ENCODE results near the gene TEX2. TPM values are rescaled to one million over a fixed set of nuclear protein-coding genes. Genes with fewer than 3 reads are reported as not detected.

Gene TEX2
- total and polyA plus RNA-seq, 2 donors (not counting 3 experiments of a cell fraction or from before 2014, with no cell fraction given), result 13.3 to 25.8 TPM

DNA sequence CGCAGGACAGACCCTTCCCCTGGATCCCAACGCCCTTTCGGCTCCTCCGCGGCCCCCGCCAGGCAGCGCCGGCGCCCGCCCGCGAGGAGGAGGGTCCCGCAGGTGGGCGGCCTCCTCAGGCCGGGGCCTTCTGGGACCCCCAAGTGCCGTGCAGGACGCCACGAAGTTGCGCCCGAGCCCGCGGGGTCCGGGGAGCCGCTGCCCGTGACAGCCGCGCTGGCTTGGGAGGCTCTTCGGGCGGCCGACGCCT, 133.6 kb downstream of the TEX2 start:
- Histone ChIP-seq H3K4me1 (ENCODE audit: control insufficient read depth, extremely low read depth, insufficient read depth, low read length) (peaks cover 23% of the 10 kb centered on the region), H4K20me1 (replicated peaks; ENCODE audit: control insufficient read depth, extremely low read depth, insufficient read depth, low read length) (no peaks in the 10 kb centered on the region), H3K9me1 (replicated peaks; ENCODE audit: control insufficient read depth, extremely low read depth, insufficient read depth, low read length) (no peaks in the 10 kb centered on the region), H3K36me3 (ENCODE audit: control insufficient read depth in 2 of 2, extremely low read depth in 1 of 2, insufficient read depth in 2 of 2, low read length in 2 of 2) (no peaks in the 10 kb centered on the region), H3K4me3 (replicated peaks in 1 of 3; ENCODE audit: insufficient read depth in 1 of 3, low read depth in 1 of 3, low read length in 3 of 3) (peak overlapping the region; percentile 68 to 92 (median 73)), H3K4me2 (ENCODE audit: insufficient read depth, low read length) (peak overlapping the region; percentile 80), H3K9ac (replicated peaks; ENCODE audit: extremely low read depth, insufficient read depth, low read length) (peak overlapping the region; percentile 84), H3K27me3 (ENCODE audit: control insufficient read depth in 2 of 2, insufficient read depth in 2 of 2, low read length in 2 of 2) (no peaks in the 10 kb centered on the region), H2AFZ (ENCODE audit: low read depth, low read length) (peak overlapping the region; percentile 52), H3K79me2 (ENCODE audit: control insufficient read depth, insufficient read depth, low read length) (peaks cover 32% of the 10 kb centered on the region), H3K9me3 (replicated peaks; ENCODE audit: control insufficient read depth, insufficient read depth, low read length) (no peaks in the 10 kb centered on the region), H3K27ac (ENCODE audit: insufficient read depth, low read depth, low read length) (peak overlapping the region; percentile 67)
- BruUV-seq (replicated peaks), result no TSS peak
- no peak for FAIRE-seq
- TF ChIP-seq GATA2 (IDR thresholded peaks at IDR 0.05; ENCODE audit: insufficient read depth, insufficient read length, low read depth, low read length), result no peak
- TF ChIP-seq POLR2AphosphoS5 (IDR thresholded peaks at IDR 0.05; ENCODE audit: insufficient read depth, low read depth, low read length), result no peak
- TF ChIP-seq, protein P1, sequence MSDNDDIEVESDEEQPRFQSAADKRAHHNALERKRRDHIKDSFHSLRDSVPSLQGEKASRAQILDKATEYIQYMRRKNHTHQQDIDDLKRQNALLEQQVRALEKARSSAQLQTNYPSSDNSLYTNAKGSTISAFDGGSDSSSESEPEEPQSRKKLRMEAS (IDR thresholded peaks at IDR 0.05; ENCODE audit: insufficient read depth, insufficient read length), result no peak
- no peak for TF ChIP-seq FOS (IDR thresholded peaks at IDR 0.05; ENCODE audit: borderline replicate concordance, insufficient read depth, low read length)
- no peak for TF ChIP-seq MYC (IDR thresholded peaks at IDR 0.05; ENCODE audit: low read depth, low read length)
- no peak for TF ChIP-seq POLR2A (IDR thresholded peaks at IDR 0.05; ENCODE audit: low read depth, low read length)
- no peak for TF ChIP-seq JUN (IDR thresholded peaks at IDR 0.05; ENCODE audit: borderline replicate concordance, insufficient read depth, insufficient read length, low read depth)
- no peak for TF ChIP-seq EZH2 (IDR thresholded peaks at IDR 0.05; ENCODE audit: borderline replicate concordance, low read depth, low read length, severe bottlenecking)
- TF ChIP-seq, protein P2, sequence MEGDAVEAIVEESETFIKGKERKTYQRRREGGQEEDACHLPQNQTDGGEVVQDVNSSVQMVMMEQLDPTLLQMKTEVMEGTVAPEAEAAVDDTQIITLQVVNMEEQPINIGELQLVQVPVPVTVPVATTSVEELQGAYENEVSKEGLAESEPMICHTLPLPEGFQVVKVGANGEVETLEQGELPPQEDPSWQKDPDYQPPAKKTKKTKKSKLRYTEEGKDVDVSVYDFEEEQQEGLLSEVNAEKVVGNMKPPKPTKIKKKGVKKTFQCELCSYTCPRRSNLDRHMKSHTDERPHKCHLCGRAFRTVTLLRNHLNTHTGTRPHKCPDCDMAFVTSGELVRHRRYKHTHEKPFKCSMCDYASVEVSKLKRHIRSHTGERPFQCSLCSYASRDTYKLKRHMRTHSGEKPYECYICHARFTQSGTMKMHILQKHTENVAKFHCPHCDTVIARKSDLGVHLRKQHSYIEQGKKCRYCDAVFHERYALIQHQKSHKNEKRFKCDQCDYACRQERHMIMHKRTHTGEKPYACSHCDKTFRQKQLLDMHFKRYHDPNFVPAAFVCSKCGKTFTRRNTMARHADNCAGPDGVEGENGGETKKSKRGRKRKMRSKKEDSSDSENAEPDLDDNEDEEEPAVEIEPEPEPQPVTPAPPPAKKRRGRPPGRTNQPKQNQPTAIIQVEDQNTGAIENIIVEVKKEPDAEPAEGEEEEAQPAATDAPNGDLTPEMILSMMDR (IDR thresholded peaks at IDR 0.05; ENCODE audit: extremely low read depth in 1 of 2, insufficient read depth in 1 of 2, low read depth in 1 of 2, low read length in 2 of 2), result no peak
- intact Hi-C loops (cut with micrococcal nuclease), result no loop called here
- no peak for DNase-seq (ENCODE audit: low read depth, low spot score)
- CTCF ChIA-PET, result interaction anchor here (0.8 to 10.7 kb wide), 11 partner anchors 14 to 263 kb away, joined by 3 to 802 read pairs (median 7); partner anchors contain the start of gene ICAM2
- dilution Hi-C loops (cut with MboI; ENCODE audit: extremely low pct_ligation_motif_present, low sequenced_read_pairs), result loop anchor here (25.0 kb wide), 1 partner anchor 92 kb away; no protein-coding TSS in a partner anchor
- POLR2A ChIA-PET, result interaction anchor here (0.6 to 1.6 kb wide), 8 partner anchors 15 to 123 kb away, joined by 3 to 8 read pairs (median 6); no protein-coding TSS in a partner anchor

Data from endothelial cell of umbilical vein (primary cell).